Measurements from ENCODE around the gene IGLL1.
"Not testable (repeated sequence)": the region's sequence is repeated elsewhere in the genome, so short reads cannot be mapped to it uniquely, and the experiment has no call there.

IGLL1 gene

GRCh38 chr22:23562186-23562585 is 17.9 kb downstream of the IGLL1 start:
- DNase-seq (ENCODE audit: low spot score): no peak

DNA sequence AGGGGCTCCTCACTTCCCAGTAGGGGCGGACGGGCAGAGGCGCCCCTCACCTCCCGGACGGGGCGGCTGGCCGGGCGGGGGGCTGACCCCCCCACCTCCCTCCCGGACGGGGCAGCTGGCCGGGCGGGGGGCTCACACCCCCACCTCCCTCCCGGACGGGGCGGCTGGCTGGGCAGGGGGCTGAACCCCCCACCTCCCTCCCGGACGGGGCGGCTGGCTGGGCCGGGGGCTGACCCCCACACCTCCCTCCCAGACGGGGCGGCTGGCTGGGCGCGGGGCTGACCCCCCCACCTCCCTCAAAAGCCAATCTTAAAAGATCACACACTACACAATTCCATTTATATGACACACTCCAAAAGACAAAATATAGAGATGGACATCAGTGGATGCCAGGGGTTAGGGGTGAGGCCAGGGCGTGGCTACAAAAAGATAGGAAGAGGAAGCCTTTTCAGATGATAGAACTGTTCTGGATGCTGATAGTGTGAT is 19.0 kb downstream of the IGLL1 start:
- DNase-seq (ENCODE audit: low spot score): not testable (repeated sequence)

- DNase-seq (ENCODE audit: low spot score): not testable (repeated sequence)
Measured at GRCh38 chr22:23560215-23560614, 19.9 kb downstream of the IGLL1 start.

DNA sequence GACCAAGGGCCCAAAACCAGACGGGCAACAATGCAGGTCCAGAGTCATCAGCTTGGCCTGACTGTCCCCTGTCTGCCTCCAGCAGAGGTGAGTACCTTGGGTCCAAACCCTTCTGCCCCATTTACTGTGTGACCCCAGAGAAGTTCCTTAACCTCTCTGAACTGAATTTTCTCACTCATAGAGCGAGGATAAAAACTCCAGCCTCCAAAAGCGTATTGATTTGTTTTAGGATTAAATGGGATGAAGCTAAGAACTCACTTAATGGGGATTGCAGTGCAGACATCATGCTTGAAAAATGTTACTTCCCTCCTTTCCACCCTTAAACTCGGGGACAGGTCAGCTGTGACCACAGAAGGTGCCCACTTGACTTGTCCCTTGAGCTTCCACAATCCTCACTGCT is 22.6 kb downstream of the IGLL1 start:
- DNase-seq (ENCODE audit: low spot score): no peak

- DNase-seq (ENCODE audit: low spot score): no peak
Measured at GRCh38 chr22:23557036-23557435, 23.1 kb downstream of the IGLL1 start.

DNA sequence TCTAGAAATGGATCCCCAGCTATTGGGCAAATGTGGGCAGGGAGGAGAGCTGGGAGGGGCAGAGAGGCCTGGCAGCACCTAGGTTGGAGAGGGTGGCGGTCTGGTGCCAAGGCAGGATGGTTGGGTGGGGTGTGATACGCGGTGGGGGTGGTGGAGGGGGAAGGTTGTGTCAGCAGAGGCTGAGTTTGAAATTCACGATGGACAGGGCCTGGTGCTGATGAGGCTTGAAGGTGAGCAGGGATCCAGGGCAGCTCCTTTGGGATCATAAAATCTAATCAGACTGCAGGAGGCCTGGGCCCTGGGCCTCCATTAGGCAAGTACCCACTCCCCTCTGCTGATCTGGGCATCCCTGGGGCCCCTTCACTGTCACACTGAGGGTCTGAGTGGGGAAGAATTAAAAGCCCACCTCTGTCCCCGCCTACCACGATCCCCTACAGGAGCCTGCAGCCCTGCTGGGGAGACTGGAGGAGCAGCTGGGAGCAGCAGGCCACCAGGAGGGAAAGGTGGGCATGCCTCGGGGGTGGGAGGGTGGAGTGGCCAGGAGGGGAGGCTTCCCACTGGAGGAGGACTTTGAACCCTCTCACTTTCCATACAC is 24.0 kb downstream of the IGLL1 start:
- no peak for DNase-seq (ENCODE audit: low spot score)

DNA sequence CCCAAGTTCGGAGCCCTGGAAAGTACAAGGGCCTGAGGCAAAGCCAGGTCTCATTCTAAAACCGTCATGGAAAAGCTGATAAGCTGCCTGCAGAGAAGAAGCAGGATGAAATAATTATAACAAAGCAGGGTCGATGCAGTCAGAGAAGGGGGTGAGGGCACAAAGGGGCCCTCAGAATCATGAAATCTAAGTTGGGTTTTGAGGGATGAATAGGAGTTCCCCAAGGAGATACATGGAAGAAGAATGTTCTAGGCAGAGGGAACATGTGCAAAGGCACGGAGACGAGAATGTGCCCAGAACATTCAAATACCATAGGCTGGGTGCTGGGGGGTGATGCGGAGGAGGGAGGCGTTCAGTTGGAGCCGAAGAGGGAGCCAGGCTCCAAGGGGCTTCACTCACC is 25.0 kb downstream of the IGLL1 start:
- no peak for DNase-seq (ENCODE audit: low spot score)

GRCh38 chr22:23553924-23554870 is 25.9 kb downstream of the IGLL1 start:
- no peak for DNase-seq (ENCODE audit: low spot score)

DNA sequence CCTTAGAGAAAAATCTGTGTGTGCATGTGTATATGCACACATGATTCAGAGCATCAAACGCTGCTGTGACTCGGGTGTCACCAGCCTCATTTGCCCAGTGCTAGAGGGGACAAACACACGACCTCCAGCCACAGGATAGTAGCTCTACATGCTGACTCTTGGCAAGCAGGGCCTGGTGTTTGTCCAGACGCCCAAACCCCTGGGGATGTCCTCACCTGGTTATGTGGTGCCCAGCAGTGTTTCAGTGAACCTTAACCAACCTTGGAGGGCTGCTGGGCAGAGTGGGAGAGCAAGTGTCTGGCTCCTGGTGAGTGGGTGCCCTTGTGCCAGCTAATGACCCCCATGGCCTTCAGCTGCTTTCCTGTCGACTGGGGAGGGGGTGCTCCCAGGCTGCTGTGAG is 26.7 kb downstream of the IGLL1 start:
- no peak for DNase-seq (ENCODE audit: low spot score)

DNA sequence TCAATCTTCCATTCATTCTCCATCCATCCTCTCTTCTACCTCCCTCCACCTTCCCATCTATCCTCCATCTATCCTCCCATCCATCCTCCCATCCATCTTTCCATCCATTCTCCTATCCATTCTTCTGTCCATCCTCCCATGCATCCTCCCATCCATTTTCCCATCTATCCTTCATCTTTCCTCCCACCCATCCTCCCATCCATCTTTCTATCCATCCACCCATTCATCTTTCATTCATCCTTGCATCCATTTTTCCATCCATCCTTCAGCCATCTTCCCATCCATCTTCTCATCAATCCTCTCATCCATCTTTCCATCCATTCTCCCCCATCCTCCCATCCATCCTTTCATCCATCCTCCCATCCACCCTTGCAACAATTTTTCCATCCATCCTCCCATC is 27.5 kb downstream of the IGLL1 start:
- no peak for DNase-seq (ENCODE audit: low spot score)

- DNase-seq (ENCODE audit: low spot score): no peak
Measured at GRCh38 chr22:23551385-23551784, 28.7 kb downstream of the IGLL1 start.

DNA sequence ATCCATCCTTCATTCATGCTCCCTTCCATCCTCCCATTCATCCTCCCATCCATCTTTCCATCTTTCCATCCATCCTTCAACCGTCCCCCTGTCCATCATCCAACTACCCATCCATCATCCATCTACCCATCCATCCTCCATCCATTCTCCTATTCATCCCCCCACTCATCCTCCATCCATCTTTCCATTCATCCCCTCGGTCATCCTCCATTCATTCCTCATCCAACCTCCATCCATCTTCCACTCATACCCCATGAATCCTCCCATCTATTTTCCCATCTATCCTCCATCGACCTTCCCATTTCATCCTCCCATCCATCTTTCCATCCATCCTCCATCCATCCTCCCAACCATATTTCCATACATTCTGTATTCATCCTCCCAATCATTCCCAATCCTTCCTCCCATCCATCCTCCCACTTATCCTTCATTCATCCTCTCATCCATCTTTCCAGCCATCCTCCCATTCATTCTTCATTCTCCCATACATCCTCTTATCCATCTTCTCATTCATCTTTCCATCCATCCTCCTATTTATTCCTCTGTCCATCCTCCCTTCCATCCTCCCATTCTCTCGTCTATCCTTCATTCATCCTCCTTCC is 29.9 kb downstream of the IGLL1 start:
- no peak for DNase-seq (ENCODE audit: low spot score)

- DNase-seq (ENCODE audit: low spot score): no peak
Measured at GRCh38 chr22:23549198-23549595, 30.9 kb downstream of the IGLL1 start.

GRCh38 chr22:23548501-23549197 is 31.4 kb downstream of the IGLL1 start:
- DNase-seq (ENCODE audit: low spot score): no peak

DNA sequence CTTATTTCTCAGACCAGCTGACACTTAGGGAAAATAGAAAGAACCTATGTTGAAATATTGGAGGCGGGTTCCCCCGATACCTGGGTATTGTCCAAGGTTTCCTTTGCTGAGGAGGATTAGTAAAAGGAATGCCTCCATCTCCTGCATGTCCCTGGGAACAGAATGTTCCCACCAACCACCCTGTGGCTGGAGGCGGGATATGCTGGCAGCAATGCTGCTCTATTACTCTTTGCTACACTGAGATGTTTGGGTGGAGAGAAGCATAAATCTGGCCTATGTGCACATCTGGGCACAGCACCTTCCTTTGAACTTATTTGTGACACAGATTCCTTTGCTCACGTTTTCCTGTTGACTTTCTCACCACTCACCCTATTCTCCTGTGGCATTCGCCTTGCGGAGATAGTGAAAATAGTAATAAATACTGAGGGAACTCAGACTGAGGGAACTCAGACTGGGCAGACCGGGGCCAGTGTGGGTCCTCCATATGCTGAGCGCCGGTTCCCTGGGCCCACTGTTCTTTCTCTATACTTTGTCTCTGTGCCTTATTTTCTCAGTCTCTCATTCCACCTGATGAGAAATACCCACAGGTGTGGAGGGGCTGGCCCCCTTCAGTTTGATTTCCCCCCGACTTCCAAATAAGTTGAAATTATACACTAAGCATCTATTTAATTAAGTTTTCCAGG is 32.1 kb downstream of the IGLL1 start:
- no peak for DNase-seq (ENCODE audit: low spot score)

DNA sequence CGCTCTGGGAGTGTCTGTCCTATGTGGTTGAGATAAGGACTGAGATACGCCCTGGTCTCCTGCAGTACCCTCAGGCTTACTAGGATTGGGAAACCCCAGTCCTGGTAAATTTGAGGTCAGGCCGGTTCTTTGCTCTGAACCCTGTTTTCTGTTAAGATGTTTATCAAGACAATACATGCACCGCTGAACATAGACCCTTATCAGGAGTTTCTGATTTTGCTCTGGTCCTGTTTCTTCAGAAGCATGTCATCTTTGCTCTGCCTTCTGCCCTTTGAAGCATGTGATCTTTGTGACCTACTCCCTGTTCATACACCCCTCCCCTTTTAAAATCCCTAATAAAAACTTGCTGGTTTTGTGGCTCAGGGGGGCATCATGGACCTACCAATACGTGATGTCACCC is 32.7 kb downstream of the IGLL1 start:
- not testable (repeated sequence) for DNase-seq (ENCODE audit: low spot score)

DNA sequence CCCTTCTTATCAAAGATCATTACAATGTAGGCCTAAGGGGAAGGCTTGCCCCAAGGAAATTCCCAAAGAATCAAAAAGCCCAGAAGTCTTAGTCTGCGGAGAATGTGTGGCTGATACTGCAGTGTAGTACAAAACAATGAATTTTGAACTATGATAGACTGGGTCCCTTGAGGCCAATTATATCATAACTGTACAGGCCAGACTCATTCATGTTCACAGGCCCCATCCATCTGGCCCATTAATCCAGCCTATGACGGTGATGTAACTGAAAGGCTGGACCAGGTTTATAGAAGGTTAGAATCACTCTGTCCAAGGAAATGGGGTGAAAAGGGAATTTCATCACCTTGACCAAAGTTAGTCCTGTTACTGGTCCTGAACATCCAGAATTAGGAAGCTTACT is 35.2 kb downstream of the IGLL1 start:
- DNase-seq (ENCODE audit: low spot score): no peak

DNA sequence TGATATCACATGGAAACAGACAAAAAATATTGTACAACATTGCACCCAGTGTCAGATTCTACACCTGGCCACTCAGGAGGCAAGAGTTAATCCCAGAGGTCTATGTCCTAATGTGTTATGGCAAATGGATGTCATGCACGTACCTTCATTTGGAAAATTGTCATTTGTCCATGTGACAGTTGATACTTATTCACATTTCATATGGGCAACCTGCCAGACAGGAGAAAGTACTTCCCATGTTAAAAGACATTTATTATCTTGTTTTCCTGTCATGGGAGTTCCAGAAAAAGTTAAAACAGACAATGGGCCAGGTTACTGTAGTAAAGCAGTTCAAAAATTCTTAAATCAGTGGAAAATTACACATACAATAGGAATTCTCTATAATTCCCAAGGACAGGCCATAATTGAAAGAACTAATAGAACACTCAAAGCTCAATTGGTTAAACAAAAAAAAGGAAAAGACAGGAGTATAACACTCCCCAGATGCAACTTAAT is 36.5 kb downstream of the IGLL1 start:
- DNase-seq (ENCODE audit: low spot score): not testable (repeated sequence)

DNA sequence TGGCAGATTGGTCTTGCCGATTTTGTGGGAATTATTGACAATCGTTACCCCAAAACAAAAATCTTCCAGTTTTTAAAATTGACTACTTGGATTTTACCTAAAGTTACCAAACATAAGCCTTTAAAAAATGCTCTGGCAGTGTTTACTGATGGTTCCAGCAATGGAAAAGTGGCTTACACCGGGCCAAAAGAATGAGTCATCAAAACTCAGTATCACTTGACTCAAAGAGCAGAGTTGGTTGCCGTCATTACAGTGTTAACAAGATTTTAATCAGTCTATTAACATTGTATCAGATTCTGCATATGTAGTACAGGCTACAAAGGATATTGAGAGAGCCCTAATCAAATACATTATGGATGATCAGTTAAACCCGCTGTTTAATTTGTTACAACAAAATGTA is 37.2 kb downstream of the IGLL1 start:
- DNase-seq (ENCODE audit: low spot score): no peak

GRCh38 chr22:23542391-23542790 is 37.7 kb downstream of the IGLL1 start:
- not testable (repeated sequence) for DNase-seq (ENCODE audit: low spot score)

GRCh38 chr22:23541849-23542281 is 38.2 kb downstream of the IGLL1 start:
- not testable (repeated sequence) for DNase-seq (ENCODE audit: low spot score)

Data from globus pallidus (tissue), 1 donor.